ENCODE measurements around the gene ZNF701. TPM values are rescaled to one million over a fixed set of nuclear protein-coding genes. Genes with fewer than 3 reads are reported as not detected.
"Not testable (repeated sequence)": the region's sequence is repeated elsewhere in the genome, so short reads cannot be mapped to it uniquely, and the experiment has no call there.

The ZNF701 gene
- total RNA-seq, 1 donor from 2014 or later: 15.6 TPM

- H3K27me3 Mint-ChIP-seq (ENCODE audit: unreplicated experiment): no peaks in the 10 kb centered on the region
- DNase-seq (ENCODE audit: extremely low spot score, unreplicated experiment): no peak
- H3K36me3 Mint-ChIP-seq (ENCODE audit: unreplicated experiment): peaks cover 21% of the 10 kb centered on the region
- H3K9me3 Mint-ChIP-seq (ENCODE audit: unreplicated experiment): peaks cover 15% of the 10 kb centered on the region
- no peak overlapping the region for H3K4me3 Mint-ChIP-seq (ENCODE audit: unreplicated experiment)
- peaks cover 22% of the 10 kb centered on the region for H3K4me1 Mint-ChIP-seq (ENCODE audit: unreplicated experiment)
- H3K27ac Mint-ChIP-seq (ENCODE audit: unreplicated experiment): no peak overlapping the region
- no peak for TF ChIP-seq CTCF (IDR thresholded peaks at IDR 0.05)
These were observed 3.5 kb upstream of the ZNF701 start for GRCh38 chr19:52566588-52566987.

GRCh38 chr19:52567921-52568320 lies 2.2 kb upstream of the ZNF701 start:
- Mint-ChIP-seq H3K4me3 (ENCODE audit: unreplicated experiment) (no peak overlapping the region), H3K27me3 (ENCODE audit: unreplicated experiment) (no peaks in the 10 kb centered on the region), H3K27ac (ENCODE audit: unreplicated experiment) (no peak overlapping the region), H3K9me3 (ENCODE audit: unreplicated experiment) (peaks cover 13% of the 10 kb centered on the region), H3K36me3 (ENCODE audit: unreplicated experiment) (peaks cover 25% of the 10 kb centered on the region), H3K4me1 (ENCODE audit: unreplicated experiment) (peaks cover 24% of the 10 kb centered on the region)
- TF ChIP-seq CTCF (IDR thresholded peaks at IDR 0.05): no peak
- no peak for DNase-seq (ENCODE audit: extremely low spot score, unreplicated experiment)

DNA sequence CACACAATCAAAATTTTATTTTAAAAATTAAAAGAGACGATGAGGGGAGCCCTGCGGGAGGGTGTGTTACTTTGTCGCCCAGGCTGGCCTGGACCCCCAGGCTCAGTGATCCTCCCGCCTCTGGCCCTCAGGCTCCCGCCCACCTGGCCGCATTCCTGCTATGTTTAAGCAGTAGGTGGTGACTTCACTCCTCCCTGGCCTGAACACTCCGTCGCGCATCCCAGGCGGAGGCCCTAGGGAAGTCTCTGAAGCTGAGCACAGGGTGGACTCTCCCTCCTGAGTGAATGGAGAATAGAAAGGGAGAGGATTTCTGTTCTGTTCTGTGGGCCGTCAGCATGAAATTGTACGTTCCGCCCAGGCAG lies 468 bp upstream of the ZNF701 start:
- Mint-ChIP-seq H3K4me3 (ENCODE audit: unreplicated experiment) (peak overlapping the region; percentile 87), H3K27ac (ENCODE audit: unreplicated experiment) (peak overlapping the region; percentile 96), H3K4me1 (ENCODE audit: unreplicated experiment) (peaks cover 24% of the 10 kb centered on the region), H3K36me3 (ENCODE audit: unreplicated experiment) (peaks cover 26% of the 10 kb centered on the region)
- not testable (repeated sequence) for DNase-seq (ENCODE audit: extremely low spot score, unreplicated experiment); H3K9me3 Mint-ChIP-seq (ENCODE audit: unreplicated experiment); H3K27me3 Mint-ChIP-seq (ENCODE audit: unreplicated experiment)

DNA sequence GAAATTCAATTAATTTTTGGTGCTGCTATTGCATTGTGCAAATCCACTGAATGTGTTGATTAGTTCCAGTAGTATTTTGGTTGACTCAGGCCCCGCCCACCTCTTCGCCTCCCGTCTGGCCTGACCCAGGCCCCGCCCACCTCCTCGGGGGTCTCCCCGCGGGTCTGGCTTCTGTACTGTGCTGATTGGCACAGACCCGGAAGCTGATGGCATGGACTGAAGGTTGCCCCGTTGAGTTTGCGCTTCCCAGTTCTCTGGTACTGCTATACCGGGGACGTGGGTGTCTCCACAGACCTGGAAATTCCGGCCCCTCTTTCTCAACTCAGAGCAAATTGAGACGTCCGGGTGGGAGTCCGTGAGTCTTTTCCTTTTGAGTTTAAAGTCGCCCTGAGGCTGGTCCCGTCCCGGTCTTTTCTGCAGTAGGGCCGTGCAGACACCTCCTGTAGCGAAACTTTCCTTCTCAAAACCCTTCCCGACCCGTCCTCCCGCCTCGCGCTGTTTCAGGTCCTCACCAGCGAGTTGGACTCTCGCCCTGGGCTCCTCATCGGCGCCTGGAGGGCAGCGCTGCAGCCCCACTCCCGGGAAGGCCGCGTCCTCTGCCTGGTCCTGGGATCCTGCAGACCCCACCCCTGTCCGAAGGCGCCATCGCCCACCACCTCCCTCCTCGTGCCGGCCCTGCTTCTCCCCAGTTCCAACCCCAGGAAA lies 14.8 kb downstream of the ZNF701 start:
- Mint-ChIP-seq H3K27ac (ENCODE audit: unreplicated experiment) (no peak overlapping the region), H3K4me1 (ENCODE audit: unreplicated experiment) (no peaks in the 10 kb centered on the region), H3K9me3 (ENCODE audit: unreplicated experiment) (peaks cover 27% of the 10 kb centered on the region), H3K27me3 (ENCODE audit: unreplicated experiment) (no peaks in the 10 kb centered on the region), H3K36me3 (ENCODE audit: unreplicated experiment) (peaks cover 58% of the 10 kb centered on the region), H3K4me3 (ENCODE audit: unreplicated experiment) (no peak overlapping the region)
- peak; percentile 83 for DNase-seq (ENCODE audit: extremely low spot score, unreplicated experiment)
- TF ChIP-seq CTCF (IDR thresholded peaks at IDR 0.05): no peak

DNA sequence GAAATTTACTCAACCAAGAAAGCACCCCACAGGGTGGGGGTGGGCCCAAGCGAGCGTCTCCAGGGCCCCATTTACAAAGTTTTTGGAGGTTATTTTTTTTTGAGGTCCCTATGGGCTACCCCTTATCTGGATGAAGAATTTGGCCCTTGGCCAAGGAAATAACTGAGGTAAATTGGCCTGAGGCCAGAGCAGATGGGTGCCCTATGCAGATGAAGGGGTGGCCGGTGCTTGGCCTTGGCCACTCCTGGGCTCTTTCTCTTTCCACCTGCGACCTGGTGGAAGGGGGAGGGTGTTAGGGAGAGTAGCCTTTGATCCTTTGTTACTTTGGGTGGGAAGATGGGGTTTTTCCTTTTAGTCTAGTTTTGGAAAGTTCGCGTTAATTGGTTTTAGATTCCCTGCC lies 15.5 kb downstream of the ZNF701 start:
- H3K4me3 Mint-ChIP-seq (ENCODE audit: unreplicated experiment): no peak overlapping the region
- H3K27me3 Mint-ChIP-seq (ENCODE audit: unreplicated experiment): no peaks in the 10 kb centered on the region
- H3K4me1 Mint-ChIP-seq (ENCODE audit: unreplicated experiment): no peaks in the 10 kb centered on the region
- no peak for DNase-seq (ENCODE audit: extremely low spot score, unreplicated experiment)
- TF ChIP-seq CTCF (IDR thresholded peaks at IDR 0.05): no peak
- H3K9me3 Mint-ChIP-seq (ENCODE audit: unreplicated experiment): peaks cover 27% of the 10 kb centered on the region
- no peak overlapping the region for H3K27ac Mint-ChIP-seq (ENCODE audit: unreplicated experiment)
- peaks cover 57% of the 10 kb centered on the region for H3K36me3 Mint-ChIP-seq (ENCODE audit: unreplicated experiment)

Measured in osteocyte (in vitro differentiated cells).